HepG2 (cell line): ENCODE measurements around the gene TAMM41. TPM values are rescaled to one million over a fixed set of nuclear protein-coding genes. Genes with fewer than 3 reads are reported as not detected.

Source experiments
- ARHGAP35 ChIP-seq: sonication (generic); formaldehyde crosslinking; IDR thresholded peaks from 2 replicates; pipeline ENCODE4 v1.9.0; 2022; ENCODE audit warnings: mild to moderate bottlenecking, inconsistent platforms, moderate library complexity, missing genetic modification reagents, borderline replicate concordance
- ASH2L ChIP-seq: fragments of 300-600, 200-600 bp; sonication (generic); IDR thresholded peaks from 2 replicates; pipeline ENCODE4 v1.7.0; 2017; ENCODE audit warnings: low read depth, mild to moderate bottlenecking, moderate library complexity, mixed read lengths, low read length; ENCODE audit not compliant: insufficient read length
- CENPT ChIP-seq: sonication (generic); formaldehyde crosslinking; IDR thresholded peaks from 2 replicates; pipeline ENCODE4 v1.8.0; 2022; ENCODE audit warnings: low read depth, mild to moderate bottlenecking, moderate library complexity, missing genetic modification reagents
- CREB1 ChIP-seq, 2 experiments: fragments of 450-650 bp in 1 of 2; IDR thresholded peaks; 2 replicates each; pipeline ENCODE4 v1.6.1; 2016 to 2017; ENCODE audit warnings: control low read depth in 1 of 2, mild to moderate bottlenecking in 1 of 2, missing compliant biosample characterization in 1 of 2, missing genetic modification characterization in 1 of 2
- FOXK1 ChIP-seq: sonication (generic); formaldehyde crosslinking; IDR thresholded peaks from 2 replicates; pipeline ENCODE4 v1.4.0; 2020; ENCODE audit warnings: low read depth, missing genetic modification reagents, borderline replicate concordance
- GFI1 ChIP-seq: sonication (generic); formaldehyde crosslinking; IDR thresholded peaks from 2 replicates; pipeline ENCODE4 v1.5.0; 2020; ENCODE audit warnings: missing genetic modification reagents, mild to moderate bottlenecking, borderline replicate concordance
- HES4 ChIP-seq: sonication (generic); formaldehyde crosslinking; IDR thresholded peaks from 2 replicates; pipeline ENCODE4 v1.9.0; 2021; ENCODE audit warnings: mild to moderate bottlenecking, missing genetic modification reagents, borderline replicate concordance
- HNF4G ChIP-seq, 2 experiments: sonication (generic) in 1 of 2; formaldehyde crosslinking in 1 of 2; IDR thresholded peaks; 2 replicates each; pipeline versions ENCODE4 v1.4.0 to v1.6.1; 2011 to 2020; ENCODE audit warnings: borderline replicate concordance in 2 of 2, low read depth in 2 of 2, mild to moderate bottlenecking in 2 of 2, low read length in 1 of 2, missing genetic modification reagents in 1 of 2, moderate library complexity in 1 of 2
- MIER2 ChIP-seq: IDR thresholded peaks from 2 replicates; pipeline ENCODE4 v1.6.1; 2016; ENCODE audit warnings: missing biosample characterization, missing genetic modification reagents
- MYC ChIP-seq: sonication (generic); formaldehyde crosslinking; IDR thresholded peaks from 2 replicates; pipeline ENCODE4 v1.9.0; 2021; ENCODE audit warnings: missing genetic modification reagents, borderline replicate concordance
- NPAS2 ChIP-seq: sonication (generic); formaldehyde crosslinking; IDR thresholded peaks from 2 replicates; pipeline ENCODE4 v1.8.0; 2022; ENCODE audit warnings: mild to moderate bottlenecking, missing genetic modification reagents, borderline replicate concordance
- NR2F2 ChIP-seq: IDR thresholded peaks from 2 replicates; pipeline ENCODE4 v1.6.1; 2012; ENCODE audit warnings: low read depth, inconsistent platforms, borderline replicate concordance
- SRY ChIP-seq: sonication (generic); formaldehyde crosslinking; IDR thresholded peaks from 2 replicates; pipeline ENCODE4 v1.8.0; 2022; ENCODE audit warnings: mild to moderate bottlenecking, missing genetic modification reagents
- ZNF17 ChIP-seq: sonication (generic); formaldehyde crosslinking; IDR thresholded peaks from 2 replicates; pipeline ENCODE4 v1.5.0; 2020; ENCODE audit warnings: mild to moderate bottlenecking, missing genetic modification reagents
- ZNF24 ChIP-seq: fragments of 450-650 bp; IDR thresholded peaks from 2 replicates; pipeline ENCODE4 v1.6.1; 2017; ENCODE audit warnings: antibody characterized with exemption, mild to moderate bottlenecking
- ZNF331 ChIP-seq: sonication (generic); formaldehyde crosslinking; IDR thresholded peaks from 2 replicates; pipeline ENCODE4 v1.4.0; 2020; ENCODE audit warnings: missing genetic modification reagents
- ZNF350 ChIP-seq: sonication (generic); formaldehyde crosslinking; IDR thresholded peaks from 2 replicates; pipeline ENCODE4 v1.4.0; 2020; ENCODE audit warnings: mild to moderate bottlenecking, low read depth, missing genetic modification reagents, borderline replicate concordance
- ZNF446 ChIP-seq: sonication (generic); formaldehyde crosslinking; IDR thresholded peaks from 2 replicates; pipeline ENCODE4 v1.5.0; 2020; ENCODE audit warnings: mild to moderate bottlenecking, missing genetic modification reagents
- ZNF510 ChIP-seq: sonication (generic); formaldehyde crosslinking; IDR thresholded peaks from 2 replicates; pipeline ENCODE4 v1.4.0; 2020; ENCODE audit warnings: low read depth, mild to moderate bottlenecking, missing genetic modification reagents
- ZNF598 ChIP-seq: sonication (generic); formaldehyde crosslinking; IDR thresholded peaks from 2 replicates; pipeline ENCODE4 v1.5.1; 2020; ENCODE audit warnings: mild to moderate bottlenecking, missing genetic modification reagents, borderline replicate concordance
- ZNF674 ChIP-seq: sonication (generic); formaldehyde crosslinking; IDR thresholded peaks from 2 replicates; pipeline ENCODE4 v1.5.0; 2020; ENCODE audit warnings: low read depth, mild to moderate bottlenecking, missing genetic modification reagents
- ZNF7 ChIP-seq: IDR thresholded peaks from 2 replicates; pipeline ENCODE4 v1.6.1; 2016; ENCODE audit warnings: missing biosample characterization, missing genetic modification reagents
- polyA plus RNA-seq, 8 experiments: library from polyadenylated mRNA; depleted of rRNA in 3 of 8; stranded (reverse) in 7 of 8; unstranded in 1 of 8; fragments of >200 nt; fragmentation: Illumina TruSeq in 4 of 8; extraction: Trizol in 4 of 8; gene quantifications; 2 replicates each; pipeline versions ENCODE4 v1.2.1 to v1.2.3, GENCODE V29; 2011 to 2016; ENCODE audit warnings: low read depth in 4 of 8, missing spikeins in 1 of 8, mixed read lengths in 1 of 8; ENCODE audit not compliant: insufficient read depth in 1 of 8
- total RNA-seq, 5 experiments: library from RNA; depleted of rRNA; stranded (reverse); fragments of >200 nt; fragmentation: Illumina TruSeq; extraction: Trizol; gene quantifications; 2 replicates each; pipeline ENCODE4 v1.2.3, GENCODE V29; 2016; ENCODE audit warnings: low read depth in 1 of 5
- TF ChIP-seq, protein P1 (sequence below): IDR thresholded peaks from 2 replicates; pipeline ENCODE4 v1.6.1; 2018; ENCODE audit warnings: missing genetic modification reagents, mild to moderate bottlenecking, missing compliant biosample characterization
- TF ChIP-seq, protein P2 (sequence below): sonication (generic); formaldehyde crosslinking; IDR thresholded peaks from 2 replicates; pipeline ENCODE4 v1.4.0; 2020; ENCODE audit warnings: mild to moderate bottlenecking, low read depth, missing genetic modification reagents
- TF ChIP-seq, protein P3 (sequence below): sonication (generic); formaldehyde crosslinking; IDR thresholded peaks from 2 replicates; pipeline ENCODE4 v1.8.0; 2022; ENCODE audit warnings: low read depth, missing genetic modification reagents

The TAMM41 gene
- total and polyA plus RNA-seq, 2 of the 13 experiments (the other 11 are each of a cell fraction or from before 2014, with no cell fraction given) = 9.9 to 12.2 TPM

DNA sequence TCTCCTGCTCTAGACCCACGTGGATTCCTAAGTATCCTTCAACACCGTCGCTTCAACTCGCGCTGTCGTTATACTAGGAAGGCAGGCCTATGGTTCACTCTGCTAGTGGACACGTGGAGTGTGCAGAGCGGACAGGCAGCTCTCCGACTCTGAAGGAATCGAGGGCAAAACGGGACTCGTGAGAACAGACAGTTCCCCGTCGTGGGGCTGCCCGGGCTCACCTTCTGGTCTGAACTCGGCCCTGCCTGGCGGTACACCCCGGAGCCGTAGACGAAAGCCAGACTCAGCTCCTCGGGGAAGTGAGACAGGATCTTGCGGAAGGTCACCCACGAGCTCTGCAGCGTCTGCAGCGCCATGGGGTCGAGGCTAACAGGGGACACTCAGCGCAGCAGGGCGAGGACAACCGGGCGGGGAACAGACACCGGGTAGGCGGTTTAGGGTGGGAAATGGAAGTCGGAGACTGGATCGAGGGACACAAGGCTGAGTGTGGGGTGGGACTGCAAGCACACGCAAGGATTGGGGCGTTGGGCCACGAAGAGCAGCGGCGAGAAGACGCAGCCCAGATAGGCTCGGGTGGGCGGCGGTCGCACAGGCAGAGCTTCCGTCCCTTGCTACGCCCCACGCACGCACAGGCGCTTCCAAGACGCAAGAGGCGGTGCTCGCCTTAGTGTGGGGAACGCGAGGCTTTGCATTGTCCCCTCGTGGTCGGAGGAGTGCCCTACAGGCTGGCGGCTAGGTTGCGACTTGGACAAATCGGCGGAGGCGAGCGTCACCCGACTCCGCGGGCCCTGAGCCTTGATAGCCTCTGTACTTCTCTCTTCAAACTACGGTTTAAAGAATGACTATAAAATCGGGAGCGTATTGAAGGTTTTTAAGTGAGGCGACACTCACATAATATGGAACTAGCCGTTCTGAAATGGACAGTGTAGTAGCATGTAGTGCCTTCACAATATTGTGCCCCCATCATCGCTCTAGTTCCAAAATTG lies at the start of gene TAMM41 (continued):
- TF ChIP-seq ZNF24 (no peak), ZNF7 (CRISPR knock-in tag) (no peak), ZNF674 (CRISPR knock-in tag) (peak; percentile 54; the same call in 1 of the 2 replicates), ZNF350 (peak; percentile 89; the same call in 1 of the 2 replicates), ZNF446 (CRISPR knock-in tag) (no peak), SRY (no peak), ZNF510 (CRISPR knock-in tag) (no peak), NPAS2 (CRISPR knock-in tag) (no peak), ZNF17 (CRISPR knock-in tag) (no peak), ZNF598 (CRISPR knock-in tag) (peak; percentile 83; the same call in 1 of the 2 replicates), HES4 (CRISPR knock-in tag) (0 out of 2 replicates have a peak, but pooled peaks have one; percentile 39), MYC (peak; percentile 85), CENPT (CRISPR knock-in tag) (0 out of 2 replicates have a peak, but pooled peaks have one; percentile 63), MIER2 (CRISPR knock-in tag) (peak; percentile 49; the same call in 1 of the 2 replicates), CREB1 (IDR thresholded peaks at IDR 0.05) (no peak), CREB1 (CRISPR knock-in tag; IDR thresholded peaks at IDR 0.05) (no peak), HNF4G (IDR thresholded peaks at IDR 0.05; ENCODE audit: borderline replicate concordance, low read depth, low read length) (no peak), HNF4G (CRISPR knock-in tag; IDR thresholded peaks at IDR 0.05; ENCODE audit: borderline replicate concordance, low read depth) (no peak; the same call in 1 of the 2 replicates), ZNF331 (CRISPR knock-in tag) (peak; percentile 87), ASH2L (peak; percentile 76), FOXK1 (CRISPR knock-in tag) (peak; percentile 77; the same call in 1 of the 2 replicates), ARHGAP35 (CRISPR knock-in tag) (no peak; the same call in 1 of the 2 replicates), GFI1 (no peak), NR2F2 (no peak)
- TF ChIP-seq, protein P1, sequence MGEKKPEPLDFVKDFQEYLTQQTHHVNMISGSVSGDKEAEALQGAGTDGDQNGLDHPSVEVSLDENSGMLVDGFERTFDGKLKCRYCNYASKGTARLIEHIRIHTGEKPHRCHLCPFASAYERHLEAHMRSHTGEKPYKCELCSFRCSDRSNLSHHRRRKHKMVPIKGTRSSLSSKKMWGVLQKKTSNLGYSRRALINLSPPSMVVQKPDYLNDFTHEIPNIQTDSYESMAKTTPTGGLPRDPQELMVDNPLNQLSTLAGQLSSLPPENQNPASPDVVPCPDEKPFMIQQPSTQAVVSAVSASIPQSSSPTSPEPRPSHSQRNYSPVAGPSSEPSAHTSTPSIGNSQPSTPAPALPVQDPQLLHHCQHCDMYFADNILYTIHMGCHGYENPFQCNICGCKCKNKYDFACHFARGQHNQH (CRISPR knock-in tag) = peak; percentile 93
- TF ChIP-seq, protein P2, sequence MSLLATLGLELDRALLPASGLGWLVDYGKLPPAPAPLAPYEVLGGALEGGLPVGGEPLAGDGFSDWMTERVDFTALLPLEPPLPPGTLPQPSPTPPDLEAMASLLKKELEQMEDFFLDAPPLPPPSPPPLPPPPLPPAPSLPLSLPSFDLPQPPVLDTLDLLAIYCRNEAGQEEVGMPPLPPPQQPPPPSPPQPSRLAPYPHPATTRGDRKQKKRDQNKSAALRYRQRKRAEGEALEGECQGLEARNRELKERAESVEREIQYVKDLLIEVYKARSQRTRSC (CRISPR knock-in tag) = peak; percentile 36; the same call in 1 of the 2 replicates
- TF ChIP-seq, protein P3, sequence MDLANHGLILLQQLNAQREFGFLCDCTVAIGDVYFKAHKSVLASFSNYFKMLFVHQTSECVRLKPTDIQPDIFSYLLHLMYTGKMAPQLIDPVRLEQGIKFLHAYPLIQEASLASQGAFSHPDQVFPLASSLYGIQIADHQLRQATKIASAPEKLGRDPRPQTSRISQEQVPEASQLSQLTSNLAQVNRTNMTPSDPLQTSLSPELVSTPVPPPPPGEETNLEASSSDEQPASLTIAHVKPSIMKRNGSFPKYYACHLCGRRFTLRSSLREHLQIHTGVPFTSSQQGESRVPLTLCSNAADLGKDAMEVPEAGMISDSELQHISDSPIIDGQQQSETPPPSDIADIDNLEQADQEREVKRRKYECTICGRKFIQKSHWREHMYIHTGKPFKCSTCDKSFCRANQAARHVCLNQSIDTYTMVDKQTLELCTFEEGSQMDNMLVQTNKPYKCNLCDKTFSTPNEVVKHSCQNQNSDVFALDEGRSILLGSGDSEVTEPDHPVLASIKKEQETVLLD (CRISPR knock-in tag) = 0 out of 2 replicates have a peak, but pooled peaks have one; percentile 37
